Peyer's patch (tissue), 4 donors: ENCODE data around the gene NBAS. TPM values are rescaled to one million over a fixed set of nuclear protein-coding genes. Genes with fewer than 3 reads are reported as not detected.
"Not testable (repeated sequence)": the region's sequence is repeated elsewhere in the genome, so short reads cannot be mapped to it uniquely, and the experiment has no call there.

Source experiments
- DNase-seq, 3 donors: peaks; one replicate each; pipeline ENCODE4 v3.0.0-alpha.2; 2017 to 2019
- H3K27ac ChIP-seq, 4 donors: fragments of 200-600 bp; sonication (generic); one replicate each; pipeline ENCODE4 v1.5.1; 2016 to 2019
- H3K27me3 ChIP-seq, 2 donors: fragments of 200-600 bp; sonication (generic); one replicate each; pipeline ENCODE4 v1.5.1; 2019
- H3K36me3 ChIP-seq, 3 donors: fragments of 200-600 bp; sonication (generic); one replicate each; pipeline ENCODE4 v1.5.1; 2016 to 2019
- H3K4me1 ChIP-seq, 4 donors: fragments of 200-600 bp; sonication (generic); one replicate each; pipeline ENCODE4 v1.5.1; 2016 to 2019
- H3K4me3 ChIP-seq, 4 donors: fragments of 200-600 bp; sonication (generic); 1 replicate in 3 of 4; 2 replicates in 1 of 4; pipeline ENCODE4 v1.5.1; 2016 to 2019; ENCODE audit warnings: mild to moderate bottlenecking in 1 of 4
- H3K9me3 ChIP-seq, 4 donors: fragments of 200-600 bp; sonication (generic); one replicate each; pipeline ENCODE4 v1.5.1; 2016 to 2019; ENCODE audit warnings: mild to moderate bottlenecking in 1 of 4
- CTCF ChIP-seq, 6 experiments: fragments of 450-650 bp in 4 of 6; fragments of 200-600 bp in 2 of 6; sonication (generic) in 1 of 6; IDR thresholded peaks; one replicate each; pipeline ENCODE4 v1.5.1; 2017 to 2019; ENCODE audit warnings: antibody characterized with exemption in 6 of 6, mild to moderate bottlenecking in 3 of 6, moderate library complexity in 1 of 6
- POLR2A ChIP-seq, 2 donors: fragments of 450-650 bp; IDR thresholded peaks; one replicate each; pipeline ENCODE4 v1.5.1; 2017; ENCODE audit warnings: antibody characterized with exemption in 2 of 2, mild to moderate bottlenecking in 2 of 2, moderate library complexity in 2 of 2
- total RNA-seq, 4 donors: library from RNA; depleted of rRNA; stranded (reverse); fragments of >200 nt; gene quantifications; one replicate each; pipeline ENCODE4 v1.1.0, GENCODE V29; 2016

The NBAS gene
- total RNA-seq, 4 donors from 2014 or later: 43.2 to 70.2 (median 55.3) TPM

DNA sequence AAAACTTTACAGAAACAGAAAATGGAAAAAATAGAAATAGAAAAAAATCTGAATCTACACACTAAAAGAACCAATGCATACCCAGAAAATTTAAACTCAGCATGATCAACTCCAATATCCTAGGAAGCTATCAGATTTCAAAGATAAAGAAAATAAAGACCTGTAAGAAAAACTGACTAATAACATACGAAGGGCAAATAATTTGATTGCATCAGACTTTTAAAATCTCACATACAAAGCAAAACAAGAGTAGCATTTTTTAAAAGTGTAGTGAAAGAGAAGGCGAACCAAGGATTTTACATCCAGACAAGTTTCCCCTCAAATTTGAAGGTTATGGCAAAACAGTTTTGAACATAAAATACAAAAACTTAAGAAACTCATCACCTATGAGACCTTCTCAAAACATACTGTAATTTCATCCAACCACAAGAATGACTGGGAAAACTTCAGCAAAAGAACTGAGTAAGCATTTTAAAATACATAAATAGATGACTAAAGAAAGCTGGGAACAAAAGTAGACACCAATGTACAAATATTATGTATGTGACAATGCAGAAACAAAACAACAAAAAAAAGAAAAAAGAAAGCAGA lies 54.8 kb downstream of the NBAS start:
- Histone ChIP-seq H3K27me3 (no peaks in the 10 kb centered on the region), H3K36me3 (peaks cover 0 to 32% (median 0%) of the 10 kb centered on the region in 3 donors), H3K27ac (no peak overlapping the region), H3K4me1 (no peaks in the 10 kb centered on the region), H3K9me3 (no peaks in the 10 kb centered on the region), H3K4me3 (no peak overlapping the region)
- TF ChIP-seq POLR2A (IDR thresholded peaks at IDR 0.05): no peak
- no peak for TF ChIP-seq CTCF (IDR thresholded peaks at IDR 0.05)
- no peak for DNase-seq

DNA sequence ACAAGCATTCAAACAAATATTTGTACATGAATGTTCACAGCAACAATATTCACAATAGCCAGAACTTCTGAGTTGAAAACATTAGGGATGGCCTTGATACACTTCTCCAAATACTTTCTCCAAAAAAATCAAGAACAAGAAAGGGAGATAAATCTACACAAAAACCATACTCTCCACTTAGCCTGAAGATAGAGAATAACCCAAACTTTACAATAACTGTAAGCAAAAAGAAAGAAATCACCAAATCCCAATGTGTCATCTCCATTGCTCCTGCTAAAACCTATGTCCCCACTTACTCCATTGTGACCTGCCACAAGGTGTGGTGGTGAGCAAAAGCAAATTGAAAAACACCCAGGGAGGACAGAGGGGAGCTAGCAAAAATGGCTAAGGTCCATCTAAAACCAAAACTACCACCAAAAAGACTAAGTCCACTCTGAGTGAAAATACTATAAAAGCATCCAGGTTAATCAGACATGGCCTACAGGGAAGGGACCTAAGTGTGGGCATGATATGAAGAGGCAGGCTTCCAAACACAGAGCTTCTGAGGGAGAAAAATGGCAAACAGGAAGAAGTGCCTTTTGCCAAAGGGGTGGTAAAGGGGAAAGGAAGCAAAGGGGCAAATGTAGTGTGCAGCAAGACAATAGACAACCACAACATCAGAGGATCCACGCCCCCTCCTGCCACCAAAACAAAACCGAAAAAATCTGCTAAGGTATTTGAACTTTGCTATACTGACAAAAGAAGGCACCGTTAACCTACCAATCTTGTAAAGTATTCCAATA lies 56.1 kb downstream of the NBAS start:
- H3K9me3 ChIP-seq: no peaks in the 10 kb centered on the region
- H3K36me3 ChIP-seq: peaks cover 0 to 21% (median 0%) of the 10 kb centered on the region in 3 donors
- no peak for TF ChIP-seq POLR2A (IDR thresholded peaks at IDR 0.05)

GRCh38 chr2:15499251-15499650 lies 61.9 kb downstream of the NBAS start:
- DNase-seq: not testable (repeated sequence)

More for the DNA sequence above, 56.1 kb downstream of the NBAS start:
- DNase-seq: no peak
- no peak overlapping the region for H3K27ac ChIP-seq
- H3K4me3 ChIP-seq: no peak overlapping the region
- H3K27me3 ChIP-seq: no peaks in the 10 kb centered on the region
- no peaks in the 10 kb centered on the region for H3K4me1 ChIP-seq

GRCh38 chr2:15498554-15498953 lies 62.6 kb downstream of the NBAS start:
- Histone ChIP-seq H3K27ac (no peak overlapping the region), H3K36me3 (peaks cover 0 to 9% (median 0%) of the 10 kb centered on the region in 3 donors), H3K27me3 (no peaks in the 10 kb centered on the region), H3K4me1 (no peaks in the 10 kb centered on the region), H3K4me3 (no peak overlapping the region), H3K9me3 (no peaks in the 10 kb centered on the region)
- no peak for TF ChIP-seq POLR2A (IDR thresholded peaks at IDR 0.05)
- no peak for TF ChIP-seq CTCF (IDR thresholded peaks at IDR 0.05)
- DNase-seq: no peak

More at GRCh38 chr2:15499251-15499650, 61.9 kb downstream of the NBAS start:
- H3K27me3 ChIP-seq, H3K9me3 ChIP-seq, H3K4me1 ChIP-seq, H3K4me3 ChIP-seq, H3K27ac ChIP-seq, H3K36me3 ChIP-seq: not testable (repeated sequence)

- H3K36me3 ChIP-seq: no peaks in the 10 kb centered on the region
- no peak for DNase-seq
- TF ChIP-seq POLR2A (IDR thresholded peaks at IDR 0.05): no peak
- TF ChIP-seq CTCF (IDR thresholded peaks at IDR 0.05): no peak
- no peak overlapping the region for H3K27ac ChIP-seq
- H3K9me3 ChIP-seq: no peaks in the 10 kb centered on the region
- no peaks in the 10 kb centered on the region for H3K27me3 ChIP-seq
- H3K4me1 ChIP-seq: no peaks in the 10 kb centered on the region
- no peak overlapping the region for H3K4me3 ChIP-seq
Observed at GRCh38 chr2:15494877-15495276, 66.3 kb downstream of the NBAS start.

- DNase-seq: no peak
- peaks cover 0 to 10% (median 0%) of the 10 kb centered on the region in 3 donors for H3K36me3 ChIP-seq
- H3K27me3 ChIP-seq: no peaks in the 10 kb centered on the region
- H3K27ac ChIP-seq: no peak overlapping the region
- no peaks in the 10 kb centered on the region for H3K9me3 ChIP-seq
- TF ChIP-seq CTCF (IDR thresholded peaks at IDR 0.05): no peak
- no peak for TF ChIP-seq POLR2A (IDR thresholded peaks at IDR 0.05)
- H3K4me3 ChIP-seq: no peak overlapping the region
- no peaks in the 10 kb centered on the region for H3K4me1 ChIP-seq
Observed at GRCh38 chr2:15492773-15493325, 68.3 kb downstream of the NBAS start.
